Loucy (cell line): ENCODE measurements around the gene GALNT9.
A peak's percentile ranks its signal among the peaks of the same experiment; 100 is the strongest.
"Not testable (repeated sequence)": the region's sequence is repeated elsewhere in the genome, so short reads cannot be mapped to it uniquely, and the experiment has no call there.

Experiments
- H2AFZ ChIP-seq: fragments of 200-600 bp; sonication (generic); 2 replicates; pipeline ENCODE4 v1.6.0; 2016; ENCODE audit warnings: antibody characterized with exemption, mild to moderate bottlenecking, low read length, moderate library complexity
- H3F3A ChIP-seq: fragments of 200-600 bp; 2 replicates; pipeline ENCODE4 v1.6.0; 2016; ENCODE audit warnings: antibody characterized with exemption, low read depth, mild to moderate bottlenecking
- H3K27me3 ChIP-seq: fragments of 200-600 bp; sonication (generic); 2 replicates; pipeline ENCODE4 v1.6.1; 2014; ENCODE audit warnings: low read length, mild to moderate bottlenecking; ENCODE audit not compliant: insufficient read depth, poor library complexity, severe bottlenecking
- H3K36me3 ChIP-seq: fragments of 200-600 bp; sonication (generic); 2 replicates; pipeline ENCODE4 v1.6.1; 2016; ENCODE audit warnings: low read length; ENCODE audit not compliant: insufficient read depth
- H3K4me1 ChIP-seq: fragments of 200-600 bp; sonication (generic); 2 replicates; pipeline ENCODE4 v1.5.1; 2014; ENCODE audit warnings: low read length, mild to moderate bottlenecking; ENCODE audit not compliant: insufficient read depth, poor library complexity, severe bottlenecking
- H3K4me2 ChIP-seq: fragments of 200-600 bp; sonication (generic); 2 replicates; pipeline ENCODE4 v1.6.0; 2014; ENCODE audit warnings: antibody characterized with exemption, low read length, low read depth, mild to moderate bottlenecking; ENCODE audit not compliant: poor library complexity, severe bottlenecking
- H3K4me3 ChIP-seq: fragments of 200-600 bp; sonication (generic); 2 replicates; pipeline ENCODE4 v1.5.1; 2014; ENCODE audit warnings: low read length, mild to moderate bottlenecking, mixed read lengths; ENCODE audit not compliant: poor library complexity, severe bottlenecking
- H3K79me2 ChIP-seq: fragments of 200-600 bp; sonication (generic); 2 replicates; pipeline ENCODE4 v1.6.1; 2014; ENCODE audit warnings: low read length; ENCODE audit not compliant: insufficient read depth
- H3K9ac ChIP-seq: fragments of 200-600 bp; sonication (generic); 2 replicates; pipeline ENCODE4 v1.6.0; 2014; ENCODE audit warnings: mild to moderate bottlenecking, low read depth, low read length, moderate library complexity; ENCODE audit not compliant: poor library complexity, severe bottlenecking
- H3K9me2 ChIP-seq: fragments of 200-600 bp; sonication (generic); replicated peaks from 2 replicates; pipeline ENCODE4 v1.6.1; 2016; ENCODE audit warnings: low read depth, low read length, mixed read lengths
- H3K9me3 ChIP-seq: fragments of 200-600 bp; sonication (generic); 2 replicates; pipeline ENCODE4 v1.6.1; 2014; ENCODE audit warnings: mild to moderate bottlenecking, antibody characterized with exemption, low read length, low read depth; ENCODE audit not compliant: insufficient read depth
- H4K20me1 ChIP-seq: fragments of 200-600 bp; sonication (generic); 2 replicates; pipeline ENCODE4 v1.6.0; 2014; ENCODE audit warnings: antibody characterized with exemption, low read length, mild to moderate bottlenecking; ENCODE audit not compliant: insufficient read depth, poor library complexity, severe bottlenecking
- EZH2phosphoT487 ChIP-seq: fragments of 200-600 bp; IDR thresholded peaks from 2 replicates; pipeline ENCODE4 v1.6.1; 2018; ENCODE audit warnings: antibody characterized with exemption, mild to moderate bottlenecking, moderate library complexity, borderline replicate concordance
- TF ChIP-seq, protein P1 (sequence below): fragments of 200-600 bp; sonication (generic); conservative IDR thresholded peaks from 2 replicates; pipeline ENCODE4 v1.5.1; 2014; ENCODE audit warnings: mild to moderate bottlenecking, antibody characterized with exemption, low read length

Gene GALNT9

GRCh38 chr12:132329036-132329719, at the start of gene GALNT9:
Gene GALNT9, minus strand, starts transcription at chr12:132329589. Its CDS starts 386 bp downstream, at chr12:132329203.
- Histone ChIP-seq H3K27me3 (no peaks in the 10 kb centered on the region), H2AFZ (no peak within 1 kb of the TSS), H3K9me3 (no peaks in the 10 kb centered on the region), H3K79me2 (no peaks in the 10 kb centered on the region), H4K20me1 (no peaks in the 10 kb centered on the region), H3K4me3 (peak within 1 kb of the TSS; percentile 67), H3K36me3 (no peaks in the 10 kb centered on the region), H3F3A (no peaks in the 10 kb centered on the region), H3K9ac (peak within 1 kb of the TSS; percentile 58), H3K4me1 (peaks cover 21% of the 10 kb centered on the region), H3K9me2 (no peaks in the 10 kb centered on the region), H3K4me2 (peak within 1 kb of the TSS; percentile 77)
- TF ChIP-seq, protein P1, sequence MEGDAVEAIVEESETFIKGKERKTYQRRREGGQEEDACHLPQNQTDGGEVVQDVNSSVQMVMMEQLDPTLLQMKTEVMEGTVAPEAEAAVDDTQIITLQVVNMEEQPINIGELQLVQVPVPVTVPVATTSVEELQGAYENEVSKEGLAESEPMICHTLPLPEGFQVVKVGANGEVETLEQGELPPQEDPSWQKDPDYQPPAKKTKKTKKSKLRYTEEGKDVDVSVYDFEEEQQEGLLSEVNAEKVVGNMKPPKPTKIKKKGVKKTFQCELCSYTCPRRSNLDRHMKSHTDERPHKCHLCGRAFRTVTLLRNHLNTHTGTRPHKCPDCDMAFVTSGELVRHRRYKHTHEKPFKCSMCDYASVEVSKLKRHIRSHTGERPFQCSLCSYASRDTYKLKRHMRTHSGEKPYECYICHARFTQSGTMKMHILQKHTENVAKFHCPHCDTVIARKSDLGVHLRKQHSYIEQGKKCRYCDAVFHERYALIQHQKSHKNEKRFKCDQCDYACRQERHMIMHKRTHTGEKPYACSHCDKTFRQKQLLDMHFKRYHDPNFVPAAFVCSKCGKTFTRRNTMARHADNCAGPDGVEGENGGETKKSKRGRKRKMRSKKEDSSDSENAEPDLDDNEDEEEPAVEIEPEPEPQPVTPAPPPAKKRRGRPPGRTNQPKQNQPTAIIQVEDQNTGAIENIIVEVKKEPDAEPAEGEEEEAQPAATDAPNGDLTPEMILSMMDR: no peak
- no peak for TF ChIP-seq EZH2phosphoT487

GRCh38 chr12:132379057-132379456, 49.7 kb upstream of the GALNT9 start:
- H3F3A ChIP-seq, H3K79me2 ChIP-seq, H3K36me3 ChIP-seq, H3K27me3 ChIP-seq, H4K20me1 ChIP-seq, H2AFZ ChIP-seq, H3K4me3 ChIP-seq, H3K9me3 ChIP-seq, H3K9me2 ChIP-seq, H3K9ac ChIP-seq, H3K4me2 ChIP-seq, H3K4me1 ChIP-seq: not testable (repeated sequence)

GRCh38 chr12:132377147-132377546, 47.8 kb upstream of the GALNT9 start:
- Histone ChIP-seq H3K4me2 (no peak overlapping the region), H3K9ac (no peak overlapping the region), H2AFZ (no peak overlapping the region)

More at GRCh38 chr12:132377147-132377546, 47.8 kb upstream of the GALNT9 start:
- no peaks in the 10 kb centered on the region for H3K79me2 ChIP-seq
- no peaks in the 10 kb centered on the region for H3K27me3 ChIP-seq
- no peaks in the 10 kb centered on the region for H3F3A ChIP-seq
- TF ChIP-seq, protein P1: no peak
- no peak for TF ChIP-seq EZH2phosphoT487
- H3K4me1 ChIP-seq: peaks cover 3% of the 10 kb centered on the region
- H3K4me3 ChIP-seq: no peak overlapping the region
- no peaks in the 10 kb centered on the region for H4K20me1 ChIP-seq
- no peaks in the 10 kb centered on the region for H3K36me3 ChIP-seq
- H3K9me3 ChIP-seq: no peaks in the 10 kb centered on the region
- no peaks in the 10 kb centered on the region for H3K9me2 ChIP-seq
